Testis (tissue), 3 donors: ENCODE measurements around the gene GMDS. TPM values are rescaled to one million over a fixed set of nuclear protein-coding genes. Genes with fewer than 3 reads are reported as not detected.
A peak's percentile ranks its signal among the peaks of the same experiment; 100 is the strongest.

Experiments used
- DNase-seq: peaks from one replicate; pipeline ENCODE4 v3.0.0-alpha.2; 2019
- H3K27ac ChIP-seq, 2 donors: fragments of 200-600 bp; sonication (generic); one replicate each; pipeline ENCODE4 v1.5.1; 2019
- H3K27me3 ChIP-seq: fragments of 200-600 bp; sonication (generic); one replicate; pipeline ENCODE4 v1.5.1; 2019
- H3K36me3 ChIP-seq: fragments of 200-600 bp; sonication (generic); one replicate; pipeline ENCODE4 v1.5.1; 2017; ENCODE audit warnings: low read depth; ENCODE audit errors: missing control alignments
- H3K4me1 ChIP-seq: fragments of 200-600 bp; sonication (generic); one replicate; pipeline ENCODE4 v1.5.1; 2019
- H3K4me3 ChIP-seq, 2 donors: fragments of 200-600 bp; sonication (generic); one replicate each; pipeline ENCODE4 v1.5.1; 2017 to 2019
- H3K9me3 ChIP-seq: fragments of 200-600 bp; sonication (generic); one replicate; pipeline ENCODE4 v1.5.1; 2017
- CTCF ChIP-seq, 3 experiments: fragments of 450-650 bp in 2 of 3; fragments of 200-600 bp in 1 of 3; sonication (generic) in 1 of 3; IDR thresholded peaks; one replicate each; pipeline ENCODE4 v1.5.1; 2016 to 2019; ENCODE audit warnings: antibody characterized with exemption in 3 of 3, mild to moderate bottlenecking in 2 of 3, moderate library complexity in 1 of 3
- POLR2A ChIP-seq: fragments of 450-650 bp; IDR thresholded peaks from one replicate; pipeline ENCODE4 v1.6.1; 2017; ENCODE audit warnings: antibody characterized with exemption, mild to moderate bottlenecking, moderate library complexity
- WGBS, 2 donors: methylation state at CpG; one replicate each; pipeline ENCODE4 v1.1.5; 2018; 5-methylcytosine and 5-hydroxymethylcytosine counted together
- intact Hi-C: fragments of 100-400 bp; cut with DNase I; formaldehyde crosslinking; loops from one replicate; pipeline ENCODE4 v1.15.1; 2023; ENCODE audit warnings: low total_unique reads
- polyA plus RNA-seq: library from polyadenylated mRNA; stranded (reverse); fragments of 350-450 nt; fragmentation: Illumina TruSeq; extraction: RNeasy Lipid Tissue Mini Kit (QIAGEN cat#74804); gene quantifications from one replicate; pipeline ENCODE4 v1.2.3, GENCODE V29; 2014; ENCODE audit warnings: low read depth, low replicate concordance; ENCODE audit not compliant: insufficient read depth
- total RNA-seq, 2 donors: library from RNA; depleted of rRNA; stranded (reverse); fragments of >200 nt; gene quantifications; one replicate each; pipeline ENCODE4 v1.2.3, GENCODE V29; 2016

Gene GMDS
- total and polyA plus RNA-seq, 3 donors from 2014 or later: 19.6 to 31.1 (median 22.2) TPM

- intact Hi-C loops: loop anchor here (5.0 to 10.0 kb wide), 2 partner anchors 748 to 1036 kb away; no protein-coding TSS in a partner anchor
- Histone ChIP-seq H3K4me1 (no peaks in the 10 kb centered on the region), H3K36me3 (no peaks in the 10 kb centered on the region), H3K9me3 (no peaks in the 10 kb centered on the region), H3K4me3 (no peak overlapping the region), H3K27ac (no peak overlapping the region), H3K27me3 (no peaks in the 10 kb centered on the region)
- no peak for TF ChIP-seq CTCF (IDR thresholded peaks at IDR 0.05)
- TF ChIP-seq POLR2A: no peak
- DNase-seq: no peak
- WGBS, 2 donors: 60 to 87% methylated on average over 19 of the region's 24 CpGs
Measured at GRCh38 chr6:1598886-1599285, 646.5 kb downstream of the GMDS start.

DNA sequence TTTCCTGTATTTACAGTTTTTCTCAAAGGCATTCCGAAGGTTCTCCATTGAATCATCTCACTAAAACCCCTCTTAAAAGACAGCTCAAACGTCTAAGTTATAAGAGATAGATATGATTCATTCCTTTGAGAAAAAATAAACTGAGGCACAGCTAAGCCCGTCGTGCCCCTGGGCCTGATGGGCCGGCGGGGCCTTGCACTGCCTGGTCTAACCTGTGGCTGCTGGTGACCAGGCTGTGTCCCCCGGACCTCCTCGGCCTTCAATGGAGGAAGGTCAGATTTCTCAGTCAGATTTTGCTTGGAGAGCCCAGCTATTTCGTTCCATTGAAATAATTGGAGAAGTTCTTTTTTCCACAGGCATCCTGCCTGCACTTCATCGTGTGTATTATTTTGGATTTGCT is 647.0 kb downstream of the GMDS start:
- no peak overlapping the region for H3K4me3 ChIP-seq
- no peak for DNase-seq
- 73 to 85% methylated on average over 10 of the region's 10 CpGs for WGBS, 2 donors
- no peaks in the 10 kb centered on the region for H3K9me3 ChIP-seq
- intact Hi-C loops: loop anchor here (5.0 to 10.0 kb wide), 2 partner anchors 749 to 1036 kb away; no protein-coding TSS in a partner anchor
- no peaks in the 10 kb centered on the region for H3K36me3 ChIP-seq
- no peaks in the 10 kb centered on the region for H3K27me3 ChIP-seq
- no peak overlapping the region for H3K27ac ChIP-seq
- TF ChIP-seq CTCF (IDR thresholded peaks at IDR 0.05): no peak
- no peak for TF ChIP-seq POLR2A
- H3K4me1 ChIP-seq: no peaks in the 10 kb centered on the region

- 83 to 91% methylated on average over 5 of the region's 5 CpGs for WGBS, 2 donors
- no peak for TF ChIP-seq POLR2A
- TF ChIP-seq CTCF (IDR thresholded peaks at IDR 0.05): no peak
- Histone ChIP-seq H3K4me1 (no peaks in the 10 kb centered on the region), H3K36me3 (no peaks in the 10 kb centered on the region), H3K9me3 (no peaks in the 10 kb centered on the region), H3K27me3 (no peaks in the 10 kb centered on the region), H3K4me3 (no peak overlapping the region), H3K27ac (no peak overlapping the region)
- intact Hi-C loops: loop anchor here (5.0 to 10.0 kb wide), 2 partner anchors 749 to 1037 kb away; no protein-coding TSS in a partner anchor
- DNase-seq: no peak
Measured at GRCh38 chr6:1597924-1598323, 647.5 kb downstream of the GMDS start.

GRCh38 chr6:1597121-1597744 is 648.2 kb downstream of the GMDS start:
- H3K9me3 ChIP-seq: no peaks in the 10 kb centered on the region
- H3K4me1 ChIP-seq: no peaks in the 10 kb centered on the region
- DNase-seq: no peak
- H3K27me3 ChIP-seq: no peaks in the 10 kb centered on the region
- intact Hi-C loops: loop anchor here (5.0 to 10.0 kb wide), 2 partner anchors 750 to 1038 kb away; no protein-coding TSS in a partner anchor
- no peak for TF ChIP-seq POLR2A
- no peak overlapping the region for H3K27ac ChIP-seq
- no peak overlapping the region for H3K4me3 ChIP-seq
- H3K36me3 ChIP-seq: no peaks in the 10 kb centered on the region
- 71% methylated on average over 8 of the region's 8 CpGs for WGBS, 2 donors

DNA sequence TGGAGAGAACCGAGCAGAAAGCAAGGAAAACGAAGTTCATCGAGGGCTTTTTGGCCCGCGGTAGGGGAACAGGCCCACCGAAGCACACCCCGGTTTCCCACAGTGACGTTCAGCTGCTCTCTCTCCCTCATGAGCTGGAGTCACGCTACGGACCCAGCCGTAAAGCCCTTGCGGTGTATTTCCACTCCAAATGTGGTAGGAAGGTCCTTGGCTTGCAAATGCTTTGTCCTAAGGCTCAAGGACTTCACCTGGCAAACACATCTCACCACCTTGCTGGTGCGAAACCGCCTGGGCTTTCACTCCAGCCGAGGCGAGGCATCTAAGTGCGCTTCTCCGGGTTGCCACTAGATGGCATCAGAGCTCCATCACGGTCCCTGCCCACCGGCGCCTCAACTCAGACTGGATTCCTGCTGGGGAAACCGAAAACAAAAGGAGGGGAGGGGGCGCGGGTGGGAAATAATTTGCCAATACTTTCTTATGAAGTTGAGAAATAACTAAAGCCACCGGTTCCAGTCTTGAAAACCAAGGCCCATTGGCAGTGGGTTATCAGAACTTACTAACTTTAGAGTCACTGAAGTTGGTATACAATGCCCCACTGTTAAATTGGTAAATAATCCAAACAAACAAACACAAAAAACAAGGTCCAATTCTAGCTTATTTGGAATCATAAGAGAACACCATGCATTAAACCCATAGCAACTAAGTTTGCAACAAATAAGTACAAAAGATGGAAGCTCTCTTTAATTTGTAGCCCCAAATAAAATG is 649.1 kb downstream of the GMDS start:
- Histone ChIP-seq H3K27me3 (no peaks in the 10 kb centered on the region), H3K4me1 (no peaks in the 10 kb centered on the region), H3K27ac (no peak overlapping the region), H3K36me3 (no peaks in the 10 kb centered on the region), H3K9me3 (no peaks in the 10 kb centered on the region), H3K4me3 (no peak overlapping the region)
- peak; percentile 78 for DNase-seq
- WGBS, 2 donors: 1 to 14% methylated on average over 15 to 25 of the region's 25 CpGs
- intact Hi-C loops: loop anchor here (5.0 to 10.0 kb wide), 2 partner anchors 751 to 1039 kb away; no protein-coding TSS in a partner anchor
- peak; percentile 84 to 95 (median 92) for TF ChIP-seq CTCF (IDR thresholded peaks at IDR 0.05)
- TF ChIP-seq POLR2A: no peak
